Stimulated activated CD8-positive, alpha-beta memory T cell treated with anti-CD3 and anti-CD28 coated beads, Interleukin-15, amount 100 ng/mL, for 24 hours (primary cell): ENCODE data around the gene PECR.
"Not testable (repeated sequence)": the region's sequence is repeated elsewhere in the genome, so short reads cannot be mapped to it uniquely, and the experiment has no call there.

ENCODE experiments used
- DNase-seq: peaks from one replicate; pipeline ENCODE4 v3.0.0-alpha.2; 2020; ENCODE audit warnings: low read depth

PECR gene

DNA sequence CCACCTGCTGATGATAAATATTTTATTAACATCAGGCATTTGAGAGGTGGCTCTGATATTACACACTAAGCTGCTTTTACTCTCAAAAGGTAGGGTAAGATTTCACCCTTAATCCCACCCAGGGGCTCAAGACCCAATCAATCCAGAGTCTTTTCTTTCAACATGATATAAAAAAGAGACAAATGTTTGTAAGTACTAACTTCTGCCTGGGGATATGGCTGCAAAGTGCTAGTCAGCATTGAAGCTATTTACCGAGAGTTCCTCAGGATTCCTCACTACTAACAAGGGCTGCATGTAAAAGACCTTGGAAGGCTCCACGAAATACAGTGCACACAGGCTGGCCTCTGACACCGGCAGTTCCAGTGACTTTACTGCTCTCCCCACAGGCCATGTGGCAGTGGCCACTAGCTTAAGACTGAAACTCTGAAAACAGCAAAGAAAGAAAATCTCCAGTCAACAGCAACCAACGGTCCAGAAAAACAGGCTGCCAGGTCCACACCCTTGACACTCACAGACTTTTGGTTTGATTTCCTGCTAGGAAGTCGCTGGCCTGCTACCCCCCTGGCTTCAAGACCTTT, 79.4 kb downstream of the PECR start:
- DNase-seq = no peak

GRCh38 chr2:216001216-216002100, 80.2 kb downstream of the PECR start:
- DNase-seq = no peak

- DNase-seq = no peak
Observed at GRCh38 chr2:215998636-215999035, 83.0 kb downstream of the PECR start.

DNA sequence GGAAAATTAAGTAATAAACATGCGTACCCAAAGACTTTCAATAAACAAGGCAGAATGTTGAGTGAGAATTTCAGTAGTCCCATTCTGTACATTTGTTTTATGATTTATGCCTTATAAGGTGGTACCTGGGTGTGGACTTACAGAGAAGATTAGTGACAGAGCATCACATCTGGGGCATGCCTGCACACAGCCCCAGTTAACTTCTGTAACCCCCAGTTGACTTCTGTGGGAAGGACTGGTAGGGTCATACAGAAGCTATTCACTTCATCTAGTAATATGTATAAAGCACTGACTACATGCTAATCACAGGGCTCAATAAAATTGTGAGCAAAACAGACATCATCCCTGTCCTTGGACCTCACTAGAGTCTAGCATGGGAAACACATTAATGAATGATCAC, 84.4 kb downstream of the PECR start:
- DNase-seq = no peak

- no peak for DNase-seq
Observed at GRCh38 chr2:215994911-215995310, 86.7 kb downstream of the PECR start.

DNA sequence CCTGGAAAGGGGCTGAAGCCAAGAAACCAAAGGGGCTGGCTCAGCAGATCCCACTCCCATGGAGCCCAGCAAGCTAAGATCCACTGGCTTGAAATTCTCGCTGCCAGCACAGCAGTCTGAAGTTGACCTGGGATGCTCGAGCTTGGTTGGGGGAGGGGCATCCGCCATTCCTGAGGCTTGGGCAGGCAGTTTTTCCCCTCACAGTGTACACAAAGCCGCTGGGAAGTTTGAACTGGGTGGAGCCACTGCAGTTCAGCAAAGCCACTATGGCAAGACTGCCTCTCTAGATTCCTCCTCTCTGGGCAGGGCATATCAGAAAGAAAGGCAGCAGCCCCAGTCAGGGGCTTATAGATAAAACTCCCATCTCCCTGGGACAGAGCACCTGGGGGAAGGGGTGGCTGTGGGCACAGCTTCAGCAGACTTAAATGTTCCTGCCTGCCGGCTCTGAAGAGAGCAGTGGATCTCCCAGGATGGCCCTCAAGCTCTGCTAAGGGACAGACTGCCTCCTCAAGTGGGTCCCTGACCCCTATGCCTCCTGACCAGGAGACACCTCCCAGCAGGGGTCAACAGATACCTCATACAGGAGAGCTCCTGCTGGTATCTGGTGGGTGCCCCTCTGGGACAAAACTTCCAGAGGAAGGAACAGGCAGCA, 92.9 kb downstream of the PECR start:
- not testable (repeated sequence) for DNase-seq
